Common myeloid progenitor, CD34-positive (primary cell): ENCODE results near the gene PLLP.

Experiments
- CTCF ChIA-PET: fragments of 350-600 bp; sonication (Branson Sonifier 250); formaldehyde crosslinking; loops from one replicate; lab custom pipeline; 2021; ENCODE audit warnings: antibody characterized with exemption; lab: Charles Lee
- POLR2A ChIA-PET: fragments of 350-600 bp; sonication (Branson Sonifier 250); formaldehyde crosslinking; loops from one replicate; lab custom pipeline; 2021; ENCODE audit warnings: antibody characterized with exemption; lab: Charles Lee
- DNase-seq, 3 donors: peaks; one replicate each; pipeline versions ENCODE4 v3.0.0 to v3.0.0-alpha.2; 2013
- H3K27ac ChIP-seq, 2 experiments: 1 replicate in 1 of 2; 2 replicates in 1 of 2; pipeline ENCODE4 v1.7.0; 2013; ENCODE audit warnings: inconsistent platforms in 2 of 2, low read length in 2 of 2, mild to moderate bottlenecking in 2 of 2, low read depth in 1 of 2, moderate library complexity in 1 of 2; ENCODE audit not compliant: severe bottlenecking in 2 of 2, insufficient read depth in 1 of 2, poor library complexity in 1 of 2
- H3K27me3 ChIP-seq, 5 experiments: replicated peaks in 2 of 5; 1 replicate in 3 of 5; 2 replicates in 2 of 5; pipeline versions ENCODE4 v1.6.1 to v1.7.0; 2013; ENCODE audit warnings: low read length in 4 of 5, mild to moderate bottlenecking in 2 of 5, moderate library complexity in 2 of 5, inconsistent platforms in 1 of 5; ENCODE audit not compliant: insufficient read depth in 5 of 5, control insufficient read depth in 4 of 5
- H3K36me3 ChIP-seq, 4 experiments: 1 replicate in 2 of 4; 2 replicates in 2 of 4; pipeline versions ENCODE4 v1.6.1 to v1.7.0; 2013; ENCODE audit warnings: low read length in 3 of 4, control low read depth in 1 of 4, mild to moderate bottlenecking in 1 of 4; ENCODE audit not compliant: control insufficient read depth in 4 of 4, insufficient read depth in 4 of 4
- H3K4me1 ChIP-seq, 4 experiments: 1 replicate in 3 of 4; 2 replicates in 1 of 4; pipeline versions ENCODE4 v1.6.1 to v1.7.1; 2013; ENCODE audit warnings: low read length in 3 of 4, mild to moderate bottlenecking in 3 of 4, control low read depth in 1 of 4, inconsistent platforms in 1 of 4, moderate library complexity in 1 of 4; ENCODE audit not compliant: control insufficient read depth in 4 of 4, insufficient read depth in 4 of 4; ENCODE audit errors: control extremely low read depth in 1 of 4
- H3K4me3 ChIP-seq, 7 experiments: 1 replicate in 4 of 7; 2 replicates in 3 of 7; pipeline versions ENCODE4 v1.5.1 to v1.7.0; 2013; ENCODE audit warnings: mild to moderate bottlenecking in 7 of 7, low read length in 6 of 7, moderate library complexity in 6 of 7, inconsistent platforms in 2 of 7, low read depth in 2 of 7, control low read depth in 1 of 7; ENCODE audit not compliant: insufficient read depth in 4 of 7, control insufficient read depth in 1 of 7; ENCODE audit errors: extremely low read depth in 1 of 7
- H3K9me3 ChIP-seq, 5 experiments: 1 replicate in 4 of 5; 2 replicates in 1 of 5; pipeline versions ENCODE4 v1.6.1 to v1.7.1; 2013; ENCODE audit warnings: low read length in 4 of 5, mild to moderate bottlenecking in 2 of 5, inconsistent platforms in 1 of 5, low read depth in 1 of 5, moderate library complexity in 1 of 5; ENCODE audit not compliant: control insufficient read depth in 4 of 5, insufficient read depth in 2 of 5; ENCODE audit errors: control extremely low read depth in 1 of 5
- WGBS: methylation state at CpG from one replicate; pipeline ENCODE4 v1.1.5; 2013; ENCODE audit not compliant: insufficient coverage; 5-methylcytosine and 5-hydroxymethylcytosine counted together

The PLLP gene

GRCh38 chr16:57238682-57239081, 45.8 kb downstream of the PLLP start:
- ChIA-PET POLR2A (no interaction called here), CTCF (interaction anchor here (0.7 to 1.8 kb wide), 2 partner anchors 10 to 19 kb away, joined by 3 to 4 read pairs; no protein-coding TSS in a partner anchor)
- WGBS = 100% methylated on average over 2 of the region's 2 CpGs
- Histone ChIP-seq H3K27me3 (no peaks in the 10 kb centered on the region), H3K27ac (no peak overlapping the region), H3K4me1 (peaks cover 2 to 16% (median 6%) of the 10 kb centered on the region in 4 experiments), H3K9me3 (no peaks in the 10 kb centered on the region), H3K4me3 (no peak overlapping the region), H3K36me3 (peaks cover 12 to 35% (median 22%) of the 10 kb centered on the region in 4 experiments)
- DNase-seq = no peak

GRCh38 chr16:57236022-57236350, 48.5 kb downstream of the PLLP start:
- DNase-seq = no peak
- H3K4me1 ChIP-seq = peaks cover 2 to 15% (median 4%) of the 10 kb centered on the region in 4 experiments
- H3K27me3 ChIP-seq = no peaks in the 10 kb centered on the region
- CTCF ChIA-PET = interaction anchor here (0.8 to 1.7 kb wide), 5 partner anchors 8 to 23 kb away, joined by 3 to 6 read pairs (median 4); no protein-coding TSS in a partner anchor
- H3K27ac ChIP-seq = no peak overlapping the region
- POLR2A ChIA-PET = no interaction called here
- no peaks in the 10 kb centered on the region for H3K9me3 ChIP-seq
- H3K36me3 ChIP-seq = peaks cover 19 to 61% (median 39%) of the 10 kb centered on the region in 4 experiments
- no peak overlapping the region for H3K4me3 ChIP-seq

GRCh38 chr16:57235128-57236021, 49.1 kb downstream of the PLLP start:
- CTCF ChIA-PET = interaction anchor here (0.8 to 1.7 kb wide), 5 partner anchors 8 to 23 kb away, joined by 3 to 6 read pairs (median 4); no protein-coding TSS in a partner anchor
- Histone ChIP-seq H3K36me3 (peaks cover 21 to 67% (median 44%) of the 10 kb centered on the region in 4 experiments), H3K27ac (peak overlapping the region; percentile 5 to 54), H3K27me3 (no peaks in the 10 kb centered on the region), H3K9me3 (no peaks in the 10 kb centered on the region), H3K4me1 (peaks cover 0 to 14% (median 3%) of the 10 kb centered on the region in 4 experiments), H3K4me3 (no peak overlapping the region)
- POLR2A ChIA-PET = no interaction called here
- 58% methylated on average over 5 of the region's 8 CpGs for WGBS
- DNase-seq = peak; percentile 44 to 78 (median 75)

- Histone ChIP-seq H3K27me3 (no peaks in the 10 kb centered on the region), H3K4me1 (peaks cover 0 to 14% (median 3%) of the 10 kb centered on the region in 4 experiments), H3K4me3 (no peak overlapping the region), H3K9me3 (no peaks in the 10 kb centered on the region), H3K36me3 (peaks cover 24 to 69% (median 47%) of the 10 kb centered on the region in 4 experiments), H3K27ac (peak overlapping the region; percentile 5 to 54)
- no peak for DNase-seq
- ChIA-PET CTCF (interaction anchor here (1.3 kb wide), 1 partner anchor 9 kb away, joined by 3 read pairs; no protein-coding TSS in a partner anchor), POLR2A (no interaction called here)
Measured at GRCh38 chr16:57234707-57235092, 49.8 kb downstream of the PLLP start.

GRCh38 chr16:57233944-57234706, 50.3 kb downstream of the PLLP start:
- Histone ChIP-seq H3K4me1 (peaks cover 0 to 14% (median 3%) of the 10 kb centered on the region in 4 experiments), H3K27ac (no peak overlapping the region), H3K27me3 (no peaks in the 10 kb centered on the region), H3K4me3 (no peak overlapping the region), H3K9me3 (no peaks in the 10 kb centered on the region), H3K36me3 (peaks cover 23 to 66% (median 45%) of the 10 kb centered on the region in 4 experiments)
- CTCF ChIA-PET = no interaction called here
- WGBS = 86% methylated on average over 9 of the region's 9 CpGs
- DNase-seq = no peak
- POLR2A ChIA-PET = no interaction called here

GRCh38 chr16:57231821-57232350, 52.6 kb downstream of the PLLP start:
- ChIA-PET POLR2A (no interaction called here), CTCF (interaction anchor here (0.5 to 1.1 kb wide), 3 partner anchors 19 to 305 kb away, joined by 3 read pairs; no protein-coding TSS in a partner anchor)
- Histone ChIP-seq H3K27ac (no peak overlapping the region), H3K27me3 (no peaks in the 10 kb centered on the region), H3K36me3 (peaks cover 25 to 74% (median 49%) of the 10 kb centered on the region in 4 experiments), H3K4me3 (no peak overlapping the region), H3K9me3 (no peaks in the 10 kb centered on the region), H3K4me1 (peaks cover 0 to 14% (median 3%) of the 10 kb centered on the region in 4 experiments)
- 100% methylated on average over 2 of the region's 3 CpGs for WGBS
- DNase-seq = no peak
